Glomerular endothelial cell (primary cell): ENCODE results near the gene DUSP7. TPM values are rescaled to one million over a fixed set of nuclear protein-coding genes. Genes with fewer than 3 reads are reported as not detected.

Experiments
- DNase-seq: peaks from one replicate; pipeline ENCODE4 v3.0.0-alpha.2; 2011; ENCODE audit warnings: low read depth, low spot score; ENCODE audit errors: extremely low read depth
- total RNA-seq: library from RNA; depleted of rRNA; stranded (reverse); fragments of >200 nt; gene quantifications from 2 replicates; pipeline ENCODE4 v1.2.3, GENCODE V29; 2015

Gene DUSP7
- total RNA-seq = 20.2 and 23.8 TPM in 2 replicates

- DNase-seq = no peak
These were observed at the start of gene DUSP7 for GRCh38 chr3:52056521-52056967. DUSP7 (minus strand) TSS chr3:52056571; CDS start chr3:52056366, 205 bp downstream.

GRCh38 chr3:52104684-52105640 lies 48.6 kb upstream of the DUSP7 start:
- no peak for DNase-seq

GRCh38 chr3:52102934-52103333 lies 46.6 kb upstream of the DUSP7 start:
- no peak for DNase-seq

GRCh38 chr3:52099001-52099401 lies 42.6 kb upstream of the DUSP7 start:
- DNase-seq = no peak

- no peak for DNase-seq
These were observed 41.6 kb upstream of the DUSP7 start for GRCh38 chr3:52097851-52098507.

GRCh38 chr3:52095990-52096775 lies 39.8 kb upstream of the DUSP7 start:
- DNase-seq = no peak

- no peak for DNase-seq
These were observed 38.5 kb upstream of the DUSP7 start for GRCh38 chr3:52094571-52095485.

- no peak for DNase-seq
These were observed 37.6 kb upstream of the DUSP7 start for GRCh38 chr3:52093756-52094545.

GRCh38 chr3:52092891-52093290 lies 36.5 kb upstream of the DUSP7 start:
- no peak for DNase-seq

GRCh38 chr3:52092271-52092660 lies 35.9 kb upstream of the DUSP7 start:
- DNase-seq = no peak

- no peak for DNase-seq
These were observed 35.4 kb upstream of the DUSP7 start for GRCh38 chr3:52091586-52092270.

- DNase-seq = no peak
These were observed 34.6 kb upstream of the DUSP7 start for GRCh38 chr3:52090933-52091468.

- no peak for DNase-seq
These were observed 34.0 kb upstream of the DUSP7 start for GRCh38 chr3:52090131-52090932.

GRCh38 chr3:52089691-52090090 lies 33.3 kb upstream of the DUSP7 start:
- DNase-seq = no peak

- DNase-seq = no peak
These were observed 32.3 kb upstream of the DUSP7 start for GRCh38 chr3:52088445-52089367.

GRCh38 chr3:52087731-52088130 lies 31.4 kb upstream of the DUSP7 start:
- no peak for DNase-seq
